DND-41 (cell line): ENCODE results near the gene UROC1.

ENCODE experiments used
- ATAC-seq: fragments of 200-7000 bp; cut with Tn5 transposase; 3 replicates; pipeline ENCODE4 v1.9.1; 2021; ENCODE audit warnings: low read depth; ENCODE audit not compliant: insufficient read depth
- DNase-seq: peaks from one replicate; pipeline ENCODE4 v3.0.0-alpha.2; 2020
- H2AFZ ChIP-seq: 2 replicates; pipeline ENCODE4 v1.6.0; 2012; ENCODE audit warnings: low read depth, low read length
- H3K27ac ChIP-seq: 2 replicates; pipeline ENCODE4 v1.5.1; 2012; ENCODE audit warnings: low read length, inconsistent platforms
- H3K27me3 ChIP-seq: fragments of 200-600 bp; sonication (generic); 2 replicates; pipeline ENCODE4 v1.6.0; 2012; ENCODE audit warnings: low read length, mild to moderate bottlenecking, inconsistent platforms; ENCODE audit not compliant: insufficient read depth, poor library complexity
- H3K36me3 ChIP-seq: 2 replicates; pipeline ENCODE4 v1.5.1; 2012; ENCODE audit warnings: low read length, inconsistent platforms; ENCODE audit not compliant: insufficient read depth
- H3K4me1 ChIP-seq: 2 replicates; pipeline ENCODE4 v1.5.1; 2012; ENCODE audit warnings: mild to moderate bottlenecking, low read length; ENCODE audit not compliant: insufficient read depth
- H3K4me2 ChIP-seq: 2 replicates; pipeline ENCODE4 v1.6.0; 2012; ENCODE audit warnings: mild to moderate bottlenecking, moderate library complexity, low read length, inconsistent platforms; ENCODE audit not compliant: insufficient read depth
- H3K4me3 ChIP-seq, 2 experiments: fragments of 200-600 bp in 1 of 2; shearing (Covaris generic) in 1 of 2; 2 replicates each; pipeline ENCODE4 v1.5.1; 2012 to 2016; ENCODE audit warnings: inconsistent platforms in 2 of 2, low read length in 2 of 2, mild to moderate bottlenecking in 2 of 2, low read depth in 1 of 2, moderate library complexity in 1 of 2
- H3K79me2 ChIP-seq: 2 replicates; pipeline ENCODE4 v1.6.0; 2012; ENCODE audit warnings: low read length, inconsistent platforms; ENCODE audit not compliant: insufficient read depth
- H3K9ac ChIP-seq: 2 replicates; pipeline ENCODE4 v1.6.0; 2012; ENCODE audit warnings: low read depth, mild to moderate bottlenecking, inconsistent platforms, low read length, moderate library complexity
- H3K9me3 ChIP-seq: 2 replicates; pipeline ENCODE4 v1.5.1; 2012; ENCODE audit warnings: low read length, moderate library complexity, mild to moderate bottlenecking, inconsistent platforms; ENCODE audit not compliant: insufficient read depth, severe bottlenecking
- H4K20me1 ChIP-seq: 2 replicates; pipeline ENCODE4 v1.6.0; 2012; ENCODE audit warnings: low read length; ENCODE audit not compliant: insufficient read depth
- EZH2 ChIP-seq: IDR thresholded peaks from 3 replicates; pipeline ENCODE4 v1.6.1; 2012; ENCODE audit warnings: borderline replicate concordance, low read depth, mild to moderate bottlenecking, moderate library complexity, low read length, inconsistent platforms; ENCODE audit not compliant: severe bottlenecking
- TF ChIP-seq, protein P1 (sequence below): IDR thresholded peaks from 2 replicates; pipeline ENCODE4 v1.5.1; 2012; ENCODE audit warnings: borderline replicate concordance, low read length, moderate library complexity, mild to moderate bottlenecking; ENCODE audit not compliant: poor library complexity, severe bottlenecking; ENCODE audit errors: extremely low read depth

The UROC1 gene

DNA sequence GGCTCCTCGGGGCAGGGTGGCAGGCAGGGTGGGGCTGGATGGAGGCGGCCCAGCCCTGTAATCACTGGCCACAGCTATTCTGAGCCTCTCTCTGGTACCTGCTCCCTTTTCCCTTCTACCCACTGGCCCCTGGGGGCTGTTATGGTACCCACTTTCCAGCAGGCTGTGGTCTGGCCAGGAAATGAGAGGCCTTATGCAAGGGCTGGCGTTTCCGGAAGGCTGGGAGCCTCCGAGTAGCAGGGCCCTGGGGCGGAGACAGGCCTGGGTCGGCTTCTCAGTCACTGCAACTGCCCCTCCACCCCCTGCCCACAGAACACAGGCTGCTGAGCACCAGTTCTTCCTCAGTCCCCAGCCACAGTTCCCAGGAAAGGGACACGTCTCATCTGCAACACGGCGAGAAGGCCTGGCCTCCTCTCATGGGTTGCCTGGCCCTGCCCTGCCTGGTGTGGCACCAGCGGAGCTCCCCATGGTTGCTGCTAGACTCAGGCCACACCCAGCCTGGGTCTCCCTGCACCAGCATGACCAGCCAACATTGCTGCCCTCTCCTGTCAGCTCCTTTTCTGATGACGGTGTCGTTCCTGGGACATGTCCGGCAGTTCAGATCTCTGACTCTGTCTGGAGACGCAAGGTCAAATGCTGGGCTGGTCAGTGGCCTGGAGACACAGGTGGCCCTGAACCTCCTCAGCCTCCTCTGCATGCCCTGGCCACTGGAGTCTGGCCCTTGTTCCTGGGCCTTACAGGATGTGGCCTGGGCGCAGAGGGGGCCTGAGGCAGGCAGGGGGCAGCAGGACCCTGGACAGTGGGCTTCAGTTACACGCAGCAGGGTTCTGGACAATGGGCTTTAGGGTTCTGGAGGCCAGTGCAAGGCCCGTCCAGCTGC, 12.8 kb upstream of the UROC1 start:
- Histone ChIP-seq H3K27ac (no peak overlapping the region), H3K4me2 (no peak overlapping the region), H3K27me3 (peaks cover 3% of the 10 kb centered on the region), H3K36me3 (no peaks in the 10 kb centered on the region), H3K9me3 (no peaks in the 10 kb centered on the region), H3K4me1 (no peaks in the 10 kb centered on the region), H4K20me1 (no peaks in the 10 kb centered on the region), H3K4me3 (no peak overlapping the region), H2AFZ (no peak overlapping the region), H3K9ac (no peak overlapping the region), H3K79me2 (no peaks in the 10 kb centered on the region)
- DNase-seq (no peak), ATAC-seq (no peak)
- no peak for TF ChIP-seq EZH2
- TF ChIP-seq, protein P1, sequence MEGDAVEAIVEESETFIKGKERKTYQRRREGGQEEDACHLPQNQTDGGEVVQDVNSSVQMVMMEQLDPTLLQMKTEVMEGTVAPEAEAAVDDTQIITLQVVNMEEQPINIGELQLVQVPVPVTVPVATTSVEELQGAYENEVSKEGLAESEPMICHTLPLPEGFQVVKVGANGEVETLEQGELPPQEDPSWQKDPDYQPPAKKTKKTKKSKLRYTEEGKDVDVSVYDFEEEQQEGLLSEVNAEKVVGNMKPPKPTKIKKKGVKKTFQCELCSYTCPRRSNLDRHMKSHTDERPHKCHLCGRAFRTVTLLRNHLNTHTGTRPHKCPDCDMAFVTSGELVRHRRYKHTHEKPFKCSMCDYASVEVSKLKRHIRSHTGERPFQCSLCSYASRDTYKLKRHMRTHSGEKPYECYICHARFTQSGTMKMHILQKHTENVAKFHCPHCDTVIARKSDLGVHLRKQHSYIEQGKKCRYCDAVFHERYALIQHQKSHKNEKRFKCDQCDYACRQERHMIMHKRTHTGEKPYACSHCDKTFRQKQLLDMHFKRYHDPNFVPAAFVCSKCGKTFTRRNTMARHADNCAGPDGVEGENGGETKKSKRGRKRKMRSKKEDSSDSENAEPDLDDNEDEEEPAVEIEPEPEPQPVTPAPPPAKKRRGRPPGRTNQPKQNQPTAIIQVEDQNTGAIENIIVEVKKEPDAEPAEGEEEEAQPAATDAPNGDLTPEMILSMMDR, result no peak

DNA sequence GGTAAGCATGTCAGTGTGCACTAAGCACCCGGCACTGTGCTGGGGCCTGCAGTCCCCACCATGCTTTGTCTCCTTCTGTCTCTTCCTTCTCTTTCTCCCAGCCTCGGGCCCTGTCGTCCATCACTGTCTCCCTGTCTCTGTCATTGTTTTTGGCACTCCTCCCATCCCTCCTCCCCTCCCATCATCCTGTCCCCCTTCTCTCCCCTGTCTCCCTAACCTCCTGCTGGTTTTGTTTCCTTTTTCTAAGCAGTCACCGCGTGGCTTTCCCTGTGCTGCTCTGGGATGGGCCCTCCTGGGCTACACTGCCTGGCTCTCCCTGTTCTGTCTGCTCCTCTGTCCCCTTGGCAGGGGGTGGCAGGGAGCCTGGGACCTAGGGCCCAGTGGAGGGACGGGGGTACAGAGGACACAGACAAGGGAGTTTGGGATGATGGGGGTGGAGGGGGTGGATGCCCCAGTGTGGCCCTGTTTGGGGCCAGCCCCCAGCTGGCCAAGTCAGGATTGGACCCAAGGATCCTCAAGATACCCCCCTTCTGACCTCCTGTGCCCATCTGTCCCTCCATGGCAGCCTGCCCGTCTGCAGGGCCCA, 12.1 kb upstream of the UROC1 start:
- peaks cover 3% of the 10 kb centered on the region for H3K27me3 ChIP-seq
- no peak for TF ChIP-seq EZH2
- TF ChIP-seq, protein P1, result no peak
- H3K36me3 ChIP-seq, result no peaks in the 10 kb centered on the region
- no peak overlapping the region for H2AFZ ChIP-seq
- no peaks in the 10 kb centered on the region for H4K20me1 ChIP-seq
- H3K4me3 ChIP-seq, result no peak overlapping the region
- DNase-seq (no peak), ATAC-seq (no peak)
- H3K9ac ChIP-seq, result no peak overlapping the region
- H3K4me1 ChIP-seq, result no peaks in the 10 kb centered on the region
- H3K79me2 ChIP-seq, result no peaks in the 10 kb centered on the region
- H3K27ac ChIP-seq, result no peak overlapping the region
- H3K9me3 ChIP-seq, result no peaks in the 10 kb centered on the region
- H3K4me2 ChIP-seq, result no peak overlapping the region

DNA sequence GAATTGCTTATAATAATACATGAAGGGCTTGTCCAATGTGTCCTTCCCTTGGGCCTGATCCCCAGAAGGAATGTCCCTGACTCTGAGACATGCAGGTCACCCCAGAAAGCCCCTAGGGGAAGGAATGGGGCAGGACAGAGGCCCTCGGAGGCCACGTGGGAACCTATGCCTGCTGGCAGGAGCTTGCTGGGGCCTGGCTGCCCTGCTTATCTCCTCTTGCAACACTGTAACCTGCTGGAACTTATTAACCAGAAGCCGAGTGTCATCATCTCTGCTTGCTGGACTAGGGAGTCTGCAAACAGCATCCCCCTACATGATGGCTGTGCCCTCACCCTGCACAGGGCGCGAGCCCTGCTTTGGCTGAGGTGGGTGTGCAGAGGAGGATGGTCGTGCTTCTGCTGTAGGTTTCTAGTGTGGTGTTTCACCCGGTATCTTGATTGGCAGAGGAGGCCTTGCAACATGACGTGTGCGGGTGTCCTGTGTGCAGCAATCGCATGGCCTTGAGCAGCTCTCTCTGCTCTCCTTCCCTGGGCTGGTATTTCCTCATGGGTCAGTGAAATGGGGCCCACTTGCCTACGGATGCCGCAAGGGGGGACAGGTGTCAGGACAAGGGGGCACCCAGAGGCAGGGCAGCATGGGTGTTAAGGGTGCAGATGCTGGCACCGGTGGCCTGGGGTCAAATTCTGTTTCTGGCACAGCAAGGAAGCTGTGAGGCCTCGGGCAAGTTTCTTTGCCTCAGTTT, 11.4 kb upstream of the UROC1 start:
- no peak overlapping the region for H3K9ac ChIP-seq
- no peak overlapping the region for H3K4me2 ChIP-seq
- no peak for TF ChIP-seq EZH2
- TF ChIP-seq, protein P1, result no peak
- H3K4me3 ChIP-seq, result no peak overlapping the region
- H3K79me2 ChIP-seq, result no peaks in the 10 kb centered on the region
- no peaks in the 10 kb centered on the region for H3K36me3 ChIP-seq
- H3K4me1 ChIP-seq, result no peaks in the 10 kb centered on the region
- no peak overlapping the region for H3K27ac ChIP-seq
- peaks cover 3% of the 10 kb centered on the region for H3K27me3 ChIP-seq
- DNase-seq (no peak), ATAC-seq (no peak)
- H3K9me3 ChIP-seq, result no peaks in the 10 kb centered on the region
- no peaks in the 10 kb centered on the region for H4K20me1 ChIP-seq
- H2AFZ ChIP-seq, result no peak overlapping the region
